Measurements from ENCODE around the gene NFYB.

NFYB gene

DNA sequence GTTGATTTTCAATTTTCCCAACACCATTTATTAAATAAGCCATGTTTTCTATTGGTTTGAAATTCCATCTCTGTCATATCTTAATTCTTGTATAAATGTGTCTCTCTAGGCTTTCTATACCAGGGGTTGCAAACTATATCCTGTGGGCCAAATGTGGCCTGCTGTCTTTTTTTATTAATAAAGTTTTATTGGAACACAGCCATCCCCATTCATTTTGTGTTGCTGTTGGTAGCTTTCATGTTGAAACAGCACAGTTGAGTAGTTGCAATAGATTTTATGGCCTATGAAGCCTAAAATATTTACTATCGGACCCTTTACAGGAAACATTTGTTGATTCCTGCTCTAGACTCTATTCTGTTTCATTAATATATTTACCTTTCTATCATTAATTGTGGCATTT lies 64.3 kb downstream of the NFYB start:
- TF ChIP-seq, protein P1, sequence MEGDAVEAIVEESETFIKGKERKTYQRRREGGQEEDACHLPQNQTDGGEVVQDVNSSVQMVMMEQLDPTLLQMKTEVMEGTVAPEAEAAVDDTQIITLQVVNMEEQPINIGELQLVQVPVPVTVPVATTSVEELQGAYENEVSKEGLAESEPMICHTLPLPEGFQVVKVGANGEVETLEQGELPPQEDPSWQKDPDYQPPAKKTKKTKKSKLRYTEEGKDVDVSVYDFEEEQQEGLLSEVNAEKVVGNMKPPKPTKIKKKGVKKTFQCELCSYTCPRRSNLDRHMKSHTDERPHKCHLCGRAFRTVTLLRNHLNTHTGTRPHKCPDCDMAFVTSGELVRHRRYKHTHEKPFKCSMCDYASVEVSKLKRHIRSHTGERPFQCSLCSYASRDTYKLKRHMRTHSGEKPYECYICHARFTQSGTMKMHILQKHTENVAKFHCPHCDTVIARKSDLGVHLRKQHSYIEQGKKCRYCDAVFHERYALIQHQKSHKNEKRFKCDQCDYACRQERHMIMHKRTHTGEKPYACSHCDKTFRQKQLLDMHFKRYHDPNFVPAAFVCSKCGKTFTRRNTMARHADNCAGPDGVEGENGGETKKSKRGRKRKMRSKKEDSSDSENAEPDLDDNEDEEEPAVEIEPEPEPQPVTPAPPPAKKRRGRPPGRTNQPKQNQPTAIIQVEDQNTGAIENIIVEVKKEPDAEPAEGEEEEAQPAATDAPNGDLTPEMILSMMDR (IDR thresholded peaks at IDR 0.05; ENCODE audit: low read depth, low read length), result no peak
- no peak overlapping the region for H3K4me3 ChIP-seq (ENCODE audit: low read depth, low read length)

DNA sequence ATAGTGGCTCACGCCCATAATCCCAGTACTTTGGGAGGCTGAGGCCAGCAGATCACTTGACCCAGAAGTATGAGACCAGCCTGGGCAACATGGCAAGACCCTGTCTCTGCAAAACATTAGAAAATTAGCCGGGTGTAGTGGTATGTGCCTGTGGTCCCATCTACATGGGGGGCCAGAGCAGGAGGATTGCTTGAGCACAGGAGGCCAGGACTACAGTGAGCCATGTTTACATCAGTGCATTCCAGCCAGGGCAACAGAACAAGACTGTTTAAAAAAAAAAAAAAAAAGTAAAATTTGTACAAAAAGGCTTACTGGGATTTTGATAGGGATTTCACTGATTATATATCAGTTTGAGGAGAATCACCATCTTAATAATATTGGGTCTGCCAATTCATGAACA lies 65.9 kb downstream of the NFYB start:
- TF ChIP-seq, protein P1 (IDR thresholded peaks at IDR 0.05; ENCODE audit: low read depth, low read length), result no peak
- H3K4me3 ChIP-seq (ENCODE audit: low read depth, low read length), result no peak overlapping the region

All from WI38 (cell line).